B cell (primary cell): ENCODE measurements around the gene DYNC1I1. TPM values are rescaled to one million over a fixed set of nuclear protein-coding genes. Genes with fewer than 3 reads are reported as not detected.

Experiments used
- ATAC-seq: fragments of 200-7000 bp; cut with Tn5 transposase; one replicate; pipeline ENCODE4 v1.10.0; 2021; ENCODE audit warnings: low read depth, mild to moderate bottlenecking, moderate number of reproducible peaks, moderate library complexity
- CTCF ChIA-PET: fragments of 350-600 bp; sonication (Branson Sonifier 250); formaldehyde crosslinking; loops from one replicate; lab custom pipeline; 2021; ENCODE audit warnings: antibody characterized with exemption, inconsistent platforms; lab: Charles Lee
- POLR2A ChIA-PET: fragments of 350-600 bp; sonication (Branson Sonifier 250); formaldehyde crosslinking; loops from one replicate; lab custom pipeline; 2021; ENCODE audit warnings: antibody characterized with exemption; lab: Charles Lee
- DNase-seq: peaks from one replicate; pipeline ENCODE4 v3.0.0; 2013
- H2AFZ ChIP-seq: 2 replicates; pipeline ENCODE4 v1.6.1; 2012; ENCODE audit warnings: mild to moderate bottlenecking, low read depth, low read length; ENCODE audit not compliant: insufficient read depth, poor library complexity, severe bottlenecking
- H3K27ac ChIP-seq, 2 donors: 1 replicate in 1 of 2; 2 replicates in 1 of 2; pipeline ENCODE4 v1.5.1; 2012 to 2013; ENCODE audit warnings: low read length in 2 of 2, mild to moderate bottlenecking in 2 of 2, moderate library complexity in 1 of 2
- H3K27me3 ChIP-seq, 4 experiments: fragments of 200-600 bp in 1 of 4; sonication (generic) in 1 of 4; replicated peaks in 1 of 4; 1 replicate in 2 of 4; 2 replicates in 2 of 4; pipeline versions ENCODE4 v1.6.1 to v1.7.0; 2013 to 2016; ENCODE audit warnings: low read length in 3 of 4, mild to moderate bottlenecking in 2 of 4, mixed read lengths in 1 of 4, moderate library complexity in 1 of 4; ENCODE audit not compliant: insufficient read depth in 4 of 4, control insufficient read depth in 3 of 4; ENCODE audit errors: control extremely low read depth in 1 of 4
- H3K36me3 ChIP-seq, 2 experiments: replicated peaks in 1 of 2; 1 replicate in 1 of 2; 2 replicates in 1 of 2; pipeline versions ENCODE4 v1.6.1 to v1.7.1; 2013; ENCODE audit warnings: low read length in 1 of 2; ENCODE audit not compliant: insufficient read depth in 2 of 2, control insufficient read depth in 1 of 2; ENCODE audit errors: control extremely low read depth in 1 of 2, extremely low read depth in 1 of 2
- H3K4me1 ChIP-seq, 2 donors: fragments of 200-600 bp in 1 of 2; sonication (generic) in 1 of 2; 1 replicate in 1 of 2; 2 replicates in 1 of 2; pipeline versions ENCODE4 v1.5.1 to v1.6.1; 2013 to 2017; ENCODE audit warnings: low read length in 2 of 2; ENCODE audit not compliant: control insufficient read depth in 2 of 2, insufficient read depth in 2 of 2
- H3K4me2 ChIP-seq: replicated peaks from 2 replicates; pipeline ENCODE3; 2012; ENCODE audit warnings: mild to moderate bottlenecking, low read depth, low read length; ENCODE audit not compliant: poor library complexity, severe bottlenecking
- H3K4me3 ChIP-seq, 5 experiments: fragments of 200-600 bp in 1 of 5; sonication (generic) in 1 of 5; 1 replicate in 3 of 5; 2 replicates in 2 of 5; pipeline versions ENCODE4 v1.5.1 to v1.7.0; 2011 to 2016; ENCODE audit warnings: low read length in 4 of 5, mild to moderate bottlenecking in 4 of 5, low read depth in 2 of 5, control low read depth in 1 of 5, moderate library complexity in 1 of 5; ENCODE audit not compliant: insufficient read depth in 1 of 5; ENCODE audit errors: control extremely low read depth in 1 of 5, extremely low read depth in 1 of 5
- H3K79me2 ChIP-seq: fragments of 200-600 bp; sonication (generic); one replicate; pipeline ENCODE4 v1.6.0; 2016; ENCODE audit warnings: low read length; ENCODE audit not compliant: control insufficient read depth, insufficient read depth
- H3K9ac ChIP-seq: fragments of 200-600 bp; sonication (generic); 2 replicates; pipeline ENCODE4 v1.6.1; 2017; ENCODE audit warnings: mild to moderate bottlenecking, low read length, moderate library complexity
- H3K9me3 ChIP-seq, 3 donors: one replicate each; pipeline versions ENCODE4 v1.6.1 to v1.7.1; 2013; ENCODE audit warnings: low read length in 2 of 3; ENCODE audit not compliant: control insufficient read depth in 2 of 3, insufficient read depth in 1 of 3; ENCODE audit errors: control extremely low read depth in 1 of 3
- H4K20me1 ChIP-seq: 2 replicates; pipeline ENCODE4 v1.6.0; 2012; ENCODE audit warnings: mild to moderate bottlenecking, low read length; ENCODE audit not compliant: insufficient read depth, control insufficient read depth, poor library complexity, severe bottlenecking
- H3K27ac Mint-ChIP-seq: one replicate; pipeline ENCODE4 v1.8.0; 2021; ENCODE audit warnings: mixed read lengths
- H3K27me3 Mint-ChIP-seq: one replicate; pipeline ENCODE4 v1.8.0; 2021; ENCODE audit warnings: mixed read lengths
- H3K4me1 Mint-ChIP-seq: one replicate; pipeline ENCODE4 v1.8.0; 2021; ENCODE audit warnings: mixed read lengths
- H3K4me3 Mint-ChIP-seq: one replicate; pipeline ENCODE4 v1.8.0; 2021; ENCODE audit warnings: mixed read lengths
- H3K9me3 Mint-ChIP-seq: one replicate; pipeline ENCODE4 v1.8.0; 2022; ENCODE audit warnings: mixed read lengths; ENCODE audit not compliant: insufficient read depth
- EZH2 ChIP-seq: IDR thresholded peaks from 2 replicates; pipeline ENCODE4 v1.6.1; 2012; ENCODE audit warnings: borderline replicate concordance, low read depth, mild to moderate bottlenecking, moderate library complexity, low read length; ENCODE audit not compliant: insufficient read depth, poor library complexity, severe bottlenecking
- WGBS: methylation state at CpG from one replicate; pipeline ENCODE4 v1.1.5; 2013; ENCODE audit warnings: missing lambda C conversion rate; ENCODE audit not compliant: insufficient coverage; 5-methylcytosine and 5-hydroxymethylcytosine counted together
- intact Hi-C: fragments of 100-400 bp; cut with micrococcal nuclease; formaldehyde crosslinking; loops from one replicate; pipeline ENCODE4 v1.10.0; 2022
- polyA plus RNA-seq: library from polyadenylated mRNA; depleted of rRNA; stranded (reverse); fragments of >200 nt; gene quantifications from 2 replicates; pipeline ENCODE4 v1.2.3, GENCODE V29; 2012
- total RNA-seq, 2 donors: library from RNA; stranded (reverse); fragments of 120-200 nt in 1 of 2; gene quantifications; 1 replicate in 1 of 2; 2 replicates in 1 of 2; pipeline versions ENCODE4 v1.2.3 to v1.2.4, GENCODE V29; 2013 to 2022
- TF ChIP-seq, protein P1 (sequence below): fragments of 200-600 bp; IDR thresholded peaks from one replicate; pipeline ENCODE4 v1.8.0; 2022; ENCODE audit warnings: antibody characterized with exemption, mild to moderate bottlenecking

Gene DYNC1I1
- total and polyA plus RNA-seq, 2 donors (not counting 1 experiment from before 2014, with no cell fraction given): not detected

- Histone ChIP-seq H2AFZ (no peak overlapping the region), H3K4me1 (peaks cover 7 to 8% of the 10 kb centered on the region in 2 donors), H3K79me2 (no peaks in the 10 kb centered on the region), H3K4me3 (no peak overlapping the region), H3K36me3 (no peaks in the 10 kb centered on the region), H3K9me3 (no peaks in the 10 kb centered on the region), H3K27me3 (peaks cover 0 to 18% (median 7%) of the 10 kb centered on the region in 4 experiments), H4K20me1 (no peaks in the 10 kb centered on the region), H3K9ac (no peak overlapping the region), H3K4me2 (no peak overlapping the region), H3K27ac (no peak overlapping the region)
- intact Hi-C loops: no loop called here
- TF ChIP-seq, protein P1, sequence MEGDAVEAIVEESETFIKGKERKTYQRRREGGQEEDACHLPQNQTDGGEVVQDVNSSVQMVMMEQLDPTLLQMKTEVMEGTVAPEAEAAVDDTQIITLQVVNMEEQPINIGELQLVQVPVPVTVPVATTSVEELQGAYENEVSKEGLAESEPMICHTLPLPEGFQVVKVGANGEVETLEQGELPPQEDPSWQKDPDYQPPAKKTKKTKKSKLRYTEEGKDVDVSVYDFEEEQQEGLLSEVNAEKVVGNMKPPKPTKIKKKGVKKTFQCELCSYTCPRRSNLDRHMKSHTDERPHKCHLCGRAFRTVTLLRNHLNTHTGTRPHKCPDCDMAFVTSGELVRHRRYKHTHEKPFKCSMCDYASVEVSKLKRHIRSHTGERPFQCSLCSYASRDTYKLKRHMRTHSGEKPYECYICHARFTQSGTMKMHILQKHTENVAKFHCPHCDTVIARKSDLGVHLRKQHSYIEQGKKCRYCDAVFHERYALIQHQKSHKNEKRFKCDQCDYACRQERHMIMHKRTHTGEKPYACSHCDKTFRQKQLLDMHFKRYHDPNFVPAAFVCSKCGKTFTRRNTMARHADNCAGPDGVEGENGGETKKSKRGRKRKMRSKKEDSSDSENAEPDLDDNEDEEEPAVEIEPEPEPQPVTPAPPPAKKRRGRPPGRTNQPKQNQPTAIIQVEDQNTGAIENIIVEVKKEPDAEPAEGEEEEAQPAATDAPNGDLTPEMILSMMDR: no peak
- no peak for TF ChIP-seq EZH2
- Mint-ChIP-seq H3K4me3 (no peak overlapping the region), H3K9me3 (no peaks in the 10 kb centered on the region), H3K27me3 (peaks cover 37% of the 10 kb centered on the region), H3K27ac (no peak overlapping the region), H3K4me1 (peaks cover 5% of the 10 kb centered on the region)
- ATAC-seq (no peak), DNase-seq (no peak)
- CTCF ChIA-PET: no interaction called here
- whole genome bisulfite sequencing: 86% methylated on average over 1 of the region's 2 CpGs
- POLR2A ChIA-PET: no interaction called here
Measured at GRCh38 chr7:95776561-95777185, 4.3 kb downstream of the DYNC1I1 start.

GRCh38 chr7:95777269-95777668, 4.9 kb downstream of the DYNC1I1 start:
- ChIA-PET CTCF (no interaction called here), POLR2A (no interaction called here)
- H3K27ac ChIP-seq: no peak overlapping the region
- Mint-ChIP-seq H3K9me3 (no peaks in the 10 kb centered on the region), H3K27ac (no peak overlapping the region), H3K27me3 (peaks cover 33% of the 10 kb centered on the region), H3K4me1 (peaks cover under 1% of the 10 kb centered on the region), H3K4me3 (no peak overlapping the region)
- H3K27me3 ChIP-seq: peaks cover 0 to 17% (median 5%) of the 10 kb centered on the region in 4 experiments
- no peak overlapping the region for H2AFZ ChIP-seq
- no peak overlapping the region for H3K9ac ChIP-seq
- intact Hi-C loops: no loop called here
- H3K4me3 ChIP-seq: no peak overlapping the region
- no peak for ATAC-seq
- H3K36me3 ChIP-seq: no peaks in the 10 kb centered on the region
- H3K79me2 ChIP-seq: no peaks in the 10 kb centered on the region
- H4K20me1 ChIP-seq: no peaks in the 10 kb centered on the region
- H3K9me3 ChIP-seq: no peaks in the 10 kb centered on the region
- no peak for DNase-seq
- no peak overlapping the region for H3K4me2 ChIP-seq
- WGBS: 63% methylated on average over 3 of the region's 7 CpGs
- H3K4me1 ChIP-seq: peaks cover 5 to 7% of the 10 kb centered on the region in 2 donors
- TF ChIP-seq EZH2: no peak
- TF ChIP-seq, protein P1: no peak
